GM10248 (cell line): ENCODE data around the gene PDCD2.
A peak's percentile ranks its signal among the peaks of the same experiment; 100 is the strongest.
"Not testable (repeated sequence)": the region's sequence is repeated elsewhere in the genome, so short reads cannot be mapped to it uniquely, and the experiment has no call there.

Experiments used
- CTCF ChIA-PET: fragments of 300-600 bp; sonication (Branson Sonifier 250); formaldehyde crosslinking; extraction: SDS; loops from one replicate; lab custom pipeline; 2021; ENCODE audit warnings: antibody characterized with exemption; lab: Yijun Ruan, JAX
- POLR2A ChIA-PET: fragments of 350-650 bp; sonication (Branson Sonifier 250); formaldehyde crosslinking; extraction: SDS; loops from one replicate; lab custom pipeline; 2020; ENCODE audit warnings: antibody characterized with exemption; lab: Yijun Ruan, JAX
- DNase-seq: peaks from one replicate; pipeline ENCODE4 v3.0.0; 2012; ENCODE audit errors: extremely low spot score
- CTCF ChIP-seq: IDR thresholded peaks from 2 replicates; pipeline ENCODE4 v1.5.1; 2012; ENCODE audit warnings: mild to moderate bottlenecking, low read depth; ENCODE audit errors: extremely low read depth, missing control alignments, control extremely low read depth

PDCD2 gene

GRCh38 chr6:170584181-170584953 is at the start of gene PDCD2:
TSS of gene PDCD2 (minus strand) at chr6:170584637. CDS start at chr6:170584581, 56 bp downstream.
- CTCF ChIA-PET, result interaction anchor here (0.8 to 1.7 kb wide), 7 partner anchors 11 to 794 kb away, joined by 3 to 10 read pairs (median 4); no protein-coding TSS in a partner anchor
- peak; percentile 96 for DNase-seq
- TF ChIP-seq CTCF, result no peak
- POLR2A ChIA-PET, result interaction anchor here (1.0 kb wide), 1 partner anchor 29 kb away, joined by 3 read pairs; no protein-coding TSS in a partner anchor

GRCh38 chr6:170616020-170616554 is 31.6 kb upstream of the PDCD2 start:
- DNase-seq, POLR2A ChIA-PET, CTCF ChIA-PET: not testable (repeated sequence)

- POLR2A ChIA-PET, DNase-seq, CTCF ChIA-PET: not testable (repeated sequence)
Measured at GRCh38 chr6:170612256-170612804, 27.9 kb upstream of the PDCD2 start.

GRCh38 chr6:170609225-170609624 is 24.8 kb upstream of the PDCD2 start:
- DNase-seq, POLR2A ChIA-PET, CTCF ChIA-PET: not testable (repeated sequence)

- POLR2A ChIA-PET, result no interaction called here
- CTCF ChIA-PET, result no interaction called here
- DNase-seq, result no peak
- no peak for TF ChIP-seq CTCF
Measured at GRCh38 chr6:170605574-170606259, 21.3 kb upstream of the PDCD2 start.

- POLR2A ChIA-PET, result no interaction called here
- no peak for DNase-seq
- CTCF ChIA-PET, result no interaction called here
- no peak for TF ChIP-seq CTCF
Measured at GRCh38 chr6:170597278-170597677, 12.8 kb upstream of the PDCD2 start.

GRCh38 chr6:170596426-170596825 is 12.0 kb upstream of the PDCD2 start:
- DNase-seq, result no peak
- ChIA-PET CTCF (no interaction called here), POLR2A (no interaction called here)
- no peak for TF ChIP-seq CTCF

- ChIA-PET CTCF (interaction anchor here (1.4 kb wide), 1 partner anchor 10 kb away, joined by 3 read pairs; no protein-coding TSS in a partner anchor), POLR2A (no interaction called here)
- no peak for TF ChIP-seq CTCF
- no peak for DNase-seq
Measured at GRCh38 chr6:170590725-170591124, 6.3 kb upstream of the PDCD2 start.
